Globus pallidus (tissue), 1 donor: ENCODE measurements around the gene NPTXR.

Source experiments
- DNase-seq: peaks from one replicate; pipeline ENCODE4 v3.0.0-alpha.2; 2015; ENCODE audit warnings: low spot score

The NPTXR gene

DNA sequence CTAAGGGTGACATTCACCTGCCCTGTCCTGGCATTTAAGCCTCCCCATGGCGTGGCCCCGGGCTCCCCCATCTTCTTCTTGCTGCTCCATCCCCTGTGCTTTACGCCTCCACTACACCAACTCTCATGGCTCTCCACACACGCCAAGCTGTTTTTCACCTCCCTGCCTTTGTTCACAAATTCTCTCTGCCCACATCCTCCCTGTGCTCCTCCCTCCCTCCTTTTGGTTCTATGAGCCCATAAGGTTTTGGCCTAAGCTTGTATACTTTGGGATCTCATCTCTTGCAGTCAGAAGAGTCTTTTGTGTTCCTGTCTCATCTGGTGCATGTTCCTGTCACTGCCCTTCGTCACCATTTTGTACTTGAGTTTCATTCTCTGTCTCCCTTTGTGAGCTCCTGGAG is 45.3 kb downstream of the NPTXR start:
- no peak for DNase-seq

- no peak for DNase-seq
Measured at GRCh38 chr22:38796262-38796957, 47.4 kb downstream of the NPTXR start.

GRCh38 chr22:38795569-38795968 is 48.3 kb downstream of the NPTXR start:
- no peak for DNase-seq

- peak; percentile 99 for DNase-seq
Measured at GRCh38 chr22:38793721-38794466, 49.9 kb downstream of the NPTXR start, which contains the start of gene DNAL4. TSS of gene DNAL4 (minus strand) at chr22:38794143. CDS start at chr22:38782731, 11,412 bp downstream.

DNA sequence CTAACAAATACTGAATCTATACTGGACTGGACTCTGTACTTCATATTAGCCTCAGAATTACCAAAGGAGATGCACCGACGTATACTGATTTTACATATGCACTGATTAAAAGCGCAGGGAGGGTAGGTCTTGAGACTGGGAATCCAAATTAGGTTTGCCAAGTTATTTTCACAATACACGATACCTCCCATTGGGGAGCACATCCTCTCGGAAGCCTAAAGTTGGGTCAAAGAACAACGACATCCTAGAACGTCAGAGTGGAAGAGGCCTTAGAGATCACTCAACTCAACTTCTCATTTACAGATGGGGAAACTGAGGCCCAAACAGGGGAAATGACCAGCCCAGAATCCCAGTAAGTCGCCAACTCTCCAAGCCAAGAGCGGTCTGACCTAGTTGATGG is 50.5 kb downstream of the NPTXR start:
- DNase-seq: no peak

- no peak for DNase-seq
Measured at GRCh38 chr22:38792833-38793232, 51.0 kb downstream of the NPTXR start.

- no peak for DNase-seq
Measured at GRCh38 chr22:38789606-38790005, 54.2 kb downstream of the NPTXR start.

DNA sequence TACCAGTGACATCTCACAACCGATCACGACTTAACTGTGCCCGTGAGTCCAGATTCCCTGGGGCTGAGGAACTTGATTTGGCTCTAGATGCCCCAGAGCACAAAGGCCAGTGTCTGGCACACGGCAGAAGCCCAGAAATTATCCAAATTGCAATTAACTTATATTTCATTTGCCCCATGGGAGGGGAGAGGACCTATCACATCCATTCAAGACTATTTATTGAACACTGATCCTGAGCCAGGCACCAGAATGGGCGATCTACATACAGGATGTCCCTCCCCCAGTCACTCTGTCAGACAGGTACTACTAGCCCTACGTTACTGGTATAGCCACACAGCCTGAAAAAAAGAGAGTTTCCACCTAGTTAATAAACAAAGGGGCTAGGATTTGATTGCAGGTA is 55.0 kb downstream of the NPTXR start:
- no peak for DNase-seq

GRCh38 chr22:38788021-38788816 is 55.6 kb downstream of the NPTXR start:
- DNase-seq: no peak

DNA sequence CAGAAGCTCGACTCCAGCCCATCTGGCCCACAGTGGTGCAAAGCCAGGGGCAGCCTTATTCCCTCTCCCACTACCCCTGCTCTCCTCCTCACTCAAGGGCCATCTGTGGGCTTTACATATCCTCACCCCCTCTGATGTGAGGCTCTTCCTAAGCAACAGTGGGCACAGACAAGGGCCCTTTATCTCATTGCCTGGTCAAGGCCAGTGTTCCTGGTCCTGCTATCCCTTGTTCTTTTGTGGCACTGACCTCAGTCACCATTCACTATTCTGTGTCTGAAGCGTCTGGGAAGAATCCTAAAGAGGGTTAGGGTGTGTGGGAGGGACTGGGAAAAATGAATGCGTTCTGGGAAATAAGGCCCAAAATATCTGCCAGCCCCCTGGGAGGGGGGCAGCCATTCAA is 57.2 kb downstream of the NPTXR start:
- no peak for DNase-seq

DNA sequence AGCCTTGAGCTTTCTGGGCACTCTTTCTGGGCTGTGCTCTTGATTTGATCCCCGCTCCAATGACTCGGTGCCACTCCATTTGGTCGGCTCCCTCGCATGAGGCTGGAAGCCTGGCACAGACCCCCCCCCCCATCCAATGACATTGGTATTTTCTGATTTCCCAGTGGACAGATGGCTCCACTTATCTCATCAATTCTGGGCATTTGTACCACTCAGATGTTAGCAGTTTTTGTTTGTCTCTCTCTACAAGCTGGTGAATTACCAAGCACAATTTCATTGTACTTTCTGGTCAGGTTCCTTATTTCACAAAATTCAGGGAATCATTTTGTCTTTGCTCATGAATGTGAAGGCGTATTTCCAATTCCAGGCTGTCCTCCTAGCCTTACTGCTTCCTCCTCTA is 59.0 kb downstream of the NPTXR start:
- no peak for DNase-seq

GRCh38 chr22:38784035-38784434 is 59.8 kb downstream of the NPTXR start:
- no peak for DNase-seq

GRCh38 chr22:38783095-38783615 is 60.7 kb downstream of the NPTXR start:
- no peak for DNase-seq

- no peak for DNase-seq
Measured at GRCh38 chr22:38782402-38783094, 61.3 kb downstream of the NPTXR start.

DNA sequence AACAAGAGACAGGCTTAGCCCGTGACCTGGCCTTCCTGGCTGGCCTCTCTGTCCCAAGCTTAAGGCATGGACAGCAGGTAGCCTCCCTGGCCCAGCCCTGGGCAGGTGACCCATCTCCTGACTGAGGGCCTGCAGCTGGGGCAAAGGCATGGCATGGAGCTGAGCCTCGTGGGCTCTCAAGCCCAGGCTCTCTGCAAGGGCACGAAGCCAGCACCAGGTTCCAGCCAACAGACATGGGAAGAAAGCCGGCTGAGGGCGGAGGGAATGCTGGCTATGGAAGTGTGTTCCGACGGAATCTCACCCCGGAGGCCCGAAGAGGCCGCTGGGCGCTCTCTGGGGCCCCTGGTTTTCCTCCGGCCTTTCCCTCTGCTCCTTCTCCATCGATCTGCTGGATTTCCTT is 62.8 kb downstream of the NPTXR start:
- no peak for DNase-seq

GRCh38 chr22:38777087-38777671 is 66.6 kb downstream of the NPTXR start:
- DNase-seq: no peak

- DNase-seq: no peak
Measured at GRCh38 chr22:38776086-38776485, 67.7 kb downstream of the NPTXR start.

GRCh38 chr22:38775656-38776055 is 68.2 kb downstream of the NPTXR start:
- no peak for DNase-seq

- no peak for DNase-seq
Measured at GRCh38 chr22:38774496-38775166, 69.2 kb downstream of the NPTXR start.

DNA sequence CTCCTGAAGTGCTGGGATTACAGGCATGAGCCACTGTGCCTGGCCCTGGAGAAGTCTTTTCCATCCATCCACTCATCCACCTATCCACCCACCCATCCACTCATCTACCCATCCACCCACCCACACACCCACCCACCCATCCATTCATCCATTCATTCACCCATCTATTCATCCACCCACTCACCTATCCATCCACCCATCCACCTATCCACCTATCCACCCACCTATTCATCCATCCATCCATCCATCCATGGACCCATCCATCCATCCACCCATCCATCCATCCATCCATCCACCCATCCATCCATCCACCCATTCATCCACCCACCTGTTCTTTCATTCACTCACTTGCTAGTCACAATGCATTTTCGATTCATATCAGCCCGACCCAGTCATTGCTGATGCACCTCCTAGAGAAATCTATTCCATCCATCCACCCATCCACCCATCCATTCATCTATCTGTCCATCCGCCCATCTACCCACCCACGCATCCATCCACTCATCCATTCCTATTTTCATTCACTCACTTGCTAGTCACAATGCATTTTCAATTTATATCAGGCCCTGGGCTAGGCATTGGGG is 70.4 kb downstream of the NPTXR start:
- DNase-seq: no peak

DNA sequence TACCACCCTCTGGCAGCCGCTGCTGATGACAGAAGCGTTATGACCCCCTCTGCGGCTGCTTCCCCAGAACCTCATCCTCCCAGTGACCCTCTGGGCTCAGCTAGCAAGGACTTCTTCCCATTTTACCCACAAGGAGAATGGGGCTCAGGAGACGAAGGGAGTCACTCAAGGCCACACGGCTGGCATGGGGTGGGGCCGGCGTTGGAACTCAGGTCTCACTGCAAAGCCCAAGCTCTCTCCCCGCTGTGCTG is 71.3 kb downstream of the NPTXR start:
- DNase-seq: no peak
